Neural cell (in vitro differentiated cells): ENCODE data around the gene PRICKLE2. TPM values are rescaled to one million over a fixed set of nuclear protein-coding genes. Genes with fewer than 3 reads are reported as not detected.

Experiments used
- H2AFZ ChIP-seq: fragments of 200-600, 300-800 bp; sonication (generic), shearing (Covaris generic); 2 replicates; pipeline ENCODE4 v1.6.0; 2014; ENCODE audit warnings: low read depth, mild to moderate bottlenecking, antibody characterized with exemption, low read length, moderate library complexity
- H3F3A ChIP-seq: fragments of 200-600 bp; shearing (Covaris generic); 2 replicates; pipeline ENCODE4 v1.6.1; 2016; ENCODE audit warnings: mild to moderate bottlenecking, moderate library complexity, mixed read lengths, antibody characterized with exemption, low read length; ENCODE audit not compliant: insufficient read depth, poor library complexity, severe bottlenecking
- H3K27ac ChIP-seq: fragments of 200-600, 300-800 bp; sonication (generic), shearing (Covaris generic); 2 replicates; pipeline ENCODE4 v1.5.1; 2014; ENCODE audit warnings: mild to moderate bottlenecking, low read length, moderate library complexity
- H3K27me3 ChIP-seq: fragments of 300-800, 200-600 bp; sonication (generic), shearing (Covaris generic); 2 replicates; pipeline ENCODE4 v1.6.0; 2014; ENCODE audit warnings: mild to moderate bottlenecking, low read depth, low read length, moderate library complexity; ENCODE audit not compliant: insufficient read depth
- H3K36me3 ChIP-seq: fragments of 300-800, 200-600 bp; sonication (generic), shearing (Covaris generic); 2 replicates; pipeline ENCODE4 v1.5.1; 2014; ENCODE audit warnings: mild to moderate bottlenecking, antibody characterized with exemption, low read length, moderate library complexity; ENCODE audit not compliant: insufficient read depth
- H3K4me2 ChIP-seq: fragments of 300-800, 200-600 bp; sonication (generic), shearing (Covaris generic); 2 replicates; pipeline ENCODE4 v1.6.0; 2014; ENCODE audit warnings: mild to moderate bottlenecking, low read length
- H3K4me3 ChIP-seq: fragments of 300-800, 200-600 bp; sonication (generic), shearing (Covaris generic); 2 replicates; pipeline ENCODE4 v1.5.1; 2014; ENCODE audit warnings: mild to moderate bottlenecking, low read length, moderate library complexity
- H3K79me2 ChIP-seq: fragments of 200-600 bp; shearing (Covaris generic); replicated peaks from 2 replicates; pipeline ENCODE4 v1.6.0; 2014; ENCODE audit warnings: mild to moderate bottlenecking, low read length, moderate library complexity; ENCODE audit not compliant: insufficient read depth
- H3K9ac ChIP-seq: fragments of 300-800, 200-600 bp; sonication (generic), shearing (Covaris generic); 2 replicates; pipeline ENCODE4 v1.6.1; 2016; ENCODE audit warnings: mild to moderate bottlenecking, low read length, mixed read lengths
- H3K9me2 ChIP-seq: fragments of 200-600 bp; shearing (Covaris generic); 2 replicates; pipeline ENCODE4 v1.6.1; 2016; ENCODE audit warnings: mild to moderate bottlenecking, low read length, mixed read lengths; ENCODE audit not compliant: insufficient read depth
- H3K9me3 ChIP-seq: fragments of 200-600, 300-800 bp; sonication (generic), shearing (Covaris generic); 2 replicates; pipeline ENCODE4 v1.6.1; 2016; ENCODE audit warnings: mild to moderate bottlenecking, mixed run types, low read length, moderate library complexity, mixed read lengths
- H4K20me1 ChIP-seq: fragments of 200-600 bp; shearing (Covaris generic); 2 replicates; pipeline ENCODE4 v1.6.1; 2016; ENCODE audit warnings: mild to moderate bottlenecking, mixed run types; ENCODE audit not compliant: insufficient read depth
- EP300 ChIP-seq: fragments of 450-650 bp; conservative IDR thresholded peaks from 2 replicates; pipeline ENCODE4 v1.6.1; 2014; ENCODE audit warnings: antibody characterized with exemption, mild to moderate bottlenecking, moderate library complexity; ENCODE audit not compliant: poor library complexity, severe bottlenecking
- EZH2 ChIP-seq: fragments of 200-600, 300-800 bp; shearing (Covaris generic), sonication (generic); IDR thresholded peaks from 2 replicates; pipeline ENCODE4 v1.6.1; 2014; ENCODE audit warnings: antibody characterized with exemption, low read length, borderline replicate concordance, mild to moderate bottlenecking; ENCODE audit not compliant: insufficient read depth, poor library complexity, severe bottlenecking
- MXI1 ChIP-seq: fragments of 450-650 bp; conservative IDR thresholded peaks from 2 replicates; pipeline ENCODE4 v1.6.1; 2014; ENCODE audit warnings: antibody characterized with exemption, mild to moderate bottlenecking; ENCODE audit not compliant: poor library complexity, severe bottlenecking
- POLR2AphosphoS5 ChIP-seq: IDR thresholded peaks from 2 replicates; pipeline ENCODE4 v1.6.1; 2012
- RAD21 ChIP-seq: fragments of 450-650 bp; conservative IDR thresholded peaks from 2 replicates; pipeline ENCODE4 v1.6.1; 2014; ENCODE audit warnings: antibody characterized with exemption, mild to moderate bottlenecking, moderate library complexity
- REST ChIP-seq: IDR thresholded peaks from 2 replicates; pipeline ENCODE4 v1.6.1; 2012; ENCODE audit warnings: borderline replicate concordance
- SMC3 ChIP-seq: fragments of 450-650 bp; conservative IDR thresholded peaks from 2 replicates; pipeline ENCODE4 v1.6.1; 2014; ENCODE audit warnings: antibody characterized with exemption, mild to moderate bottlenecking, moderate library complexity; ENCODE audit not compliant: poor library complexity
- TAF1 ChIP-seq: IDR thresholded peaks from 2 replicates; pipeline ENCODE4 v1.6.1; 2012; ENCODE audit warnings: low read depth
- polyA plus RNA-seq: library from polyadenylated mRNA; depleted of rRNA; stranded (reverse); fragments of >200 nt; gene quantifications from 2 replicates; pipeline ENCODE4 v1.2.3, GENCODE V29; 2014
- TF ChIP-seq, protein P1 (sequence below): fragments of 450-650 bp; IDR thresholded peaks from 2 replicates; pipeline ENCODE4 v1.5.1; 2014; ENCODE audit warnings: antibody characterized with exemption, mild to moderate bottlenecking, moderate library complexity; ENCODE audit not compliant: poor library complexity, severe bottlenecking

Gene PRICKLE2
- polyA plus RNA-seq, 1 donor from 2014 or later = 8.7 TPM

DNA sequence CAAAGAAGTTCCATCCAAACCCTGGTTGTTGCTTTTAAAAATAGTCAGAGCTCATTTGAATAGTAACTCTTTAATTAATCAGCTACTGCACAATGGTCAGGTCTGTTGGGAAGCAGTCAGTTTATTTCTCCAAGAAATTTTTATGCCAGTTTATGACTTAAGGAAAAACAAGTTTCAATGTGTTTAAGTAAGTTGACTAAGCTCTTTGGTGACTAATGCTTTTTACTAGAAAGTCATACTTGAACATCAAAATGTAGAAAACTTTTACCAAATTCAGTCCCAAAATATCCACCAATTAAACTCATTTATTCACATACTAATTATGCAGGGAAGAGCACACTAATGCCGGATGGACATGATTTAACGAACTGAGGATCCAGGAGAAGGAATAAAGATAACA lies 22.1 kb downstream of the PRICKLE2 start:
- Histone ChIP-seq H4K20me1 (no peaks in the 10 kb centered on the region), H2AFZ (no peak overlapping the region), H3K9me2 (no peaks in the 10 kb centered on the region), H3K9me3 (no peaks in the 10 kb centered on the region), H3K4me3 (no peak overlapping the region), H3K27me3 (no peaks in the 10 kb centered on the region), H3K4me2 (no peak overlapping the region), H3F3A (no peaks in the 10 kb centered on the region), H3K36me3 (no peaks in the 10 kb centered on the region), H3K27ac (no peak overlapping the region), H3K9ac (no peak overlapping the region), H3K79me2 (no peaks in the 10 kb centered on the region)
- TF ChIP-seq SMC3 = no peak
- TF ChIP-seq RAD21 = no peak
- no peak for TF ChIP-seq POLR2AphosphoS5

DNA sequence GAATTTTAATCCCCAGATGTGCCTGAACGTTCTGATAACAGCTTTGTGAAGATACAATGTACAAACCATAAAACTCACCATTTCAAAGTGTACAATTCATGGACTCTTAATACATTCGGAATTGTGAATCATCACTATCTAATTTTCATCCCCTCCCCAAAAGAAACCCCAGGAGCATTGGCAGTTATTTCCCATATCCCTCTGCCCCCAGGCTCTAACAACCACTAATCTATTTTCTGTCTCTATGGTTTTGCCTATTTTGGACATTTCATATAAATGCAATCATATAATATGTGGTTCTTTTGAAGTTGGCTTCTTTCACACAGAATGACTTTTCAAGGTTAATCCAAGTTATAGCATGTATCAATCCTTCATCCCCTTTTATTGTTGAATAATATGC lies 25.3 kb downstream of the PRICKLE2 start:
- Histone ChIP-seq H2AFZ (no peak overlapping the region), H3K79me2 (no peaks in the 10 kb centered on the region)
- TF ChIP-seq, protein P1, sequence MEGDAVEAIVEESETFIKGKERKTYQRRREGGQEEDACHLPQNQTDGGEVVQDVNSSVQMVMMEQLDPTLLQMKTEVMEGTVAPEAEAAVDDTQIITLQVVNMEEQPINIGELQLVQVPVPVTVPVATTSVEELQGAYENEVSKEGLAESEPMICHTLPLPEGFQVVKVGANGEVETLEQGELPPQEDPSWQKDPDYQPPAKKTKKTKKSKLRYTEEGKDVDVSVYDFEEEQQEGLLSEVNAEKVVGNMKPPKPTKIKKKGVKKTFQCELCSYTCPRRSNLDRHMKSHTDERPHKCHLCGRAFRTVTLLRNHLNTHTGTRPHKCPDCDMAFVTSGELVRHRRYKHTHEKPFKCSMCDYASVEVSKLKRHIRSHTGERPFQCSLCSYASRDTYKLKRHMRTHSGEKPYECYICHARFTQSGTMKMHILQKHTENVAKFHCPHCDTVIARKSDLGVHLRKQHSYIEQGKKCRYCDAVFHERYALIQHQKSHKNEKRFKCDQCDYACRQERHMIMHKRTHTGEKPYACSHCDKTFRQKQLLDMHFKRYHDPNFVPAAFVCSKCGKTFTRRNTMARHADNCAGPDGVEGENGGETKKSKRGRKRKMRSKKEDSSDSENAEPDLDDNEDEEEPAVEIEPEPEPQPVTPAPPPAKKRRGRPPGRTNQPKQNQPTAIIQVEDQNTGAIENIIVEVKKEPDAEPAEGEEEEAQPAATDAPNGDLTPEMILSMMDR = no peak
- TF ChIP-seq EP300 = no peak
- TF ChIP-seq RAD21 = no peak
- TF ChIP-seq SMC3 = no peak
- no peak for TF ChIP-seq REST
- no peak for TF ChIP-seq MXI1
- TF ChIP-seq TAF1 = no peak
- no peak for TF ChIP-seq EZH2
- no peak for TF ChIP-seq POLR2AphosphoS5

More for the DNA sequence above, 25.3 kb downstream of the PRICKLE2 start:
- Histone ChIP-seq H4K20me1 (no peaks in the 10 kb centered on the region), H3K27me3 (no peaks in the 10 kb centered on the region), H3K36me3 (no peaks in the 10 kb centered on the region), H3K4me2 (no peak overlapping the region), H3K9ac (no peak overlapping the region), H3K9me3 (no peaks in the 10 kb centered on the region), H3F3A (no peaks in the 10 kb centered on the region), H3K27ac (no peak overlapping the region), H3K9me2 (no peaks in the 10 kb centered on the region), H3K4me3 (no peak overlapping the region)
